Stimulated activated CD4-positive, alpha-beta T cell treated with anti-CD3 and anti-CD28 coated beads, Interleukin-2, amount 100 ng/mL, for 4 hours (primary cell): ENCODE results near the gene MACO1.
"Not testable (repeated sequence)": the region's sequence is repeated elsewhere in the genome, so short reads cannot be mapped to it uniquely, and the experiment has no call there.

Experiments
- DNase-seq: peaks from one replicate; pipeline ENCODE4 v3.0.0-alpha.2; 2020; ENCODE audit warnings: low read depth

MACO1 gene

DNA sequence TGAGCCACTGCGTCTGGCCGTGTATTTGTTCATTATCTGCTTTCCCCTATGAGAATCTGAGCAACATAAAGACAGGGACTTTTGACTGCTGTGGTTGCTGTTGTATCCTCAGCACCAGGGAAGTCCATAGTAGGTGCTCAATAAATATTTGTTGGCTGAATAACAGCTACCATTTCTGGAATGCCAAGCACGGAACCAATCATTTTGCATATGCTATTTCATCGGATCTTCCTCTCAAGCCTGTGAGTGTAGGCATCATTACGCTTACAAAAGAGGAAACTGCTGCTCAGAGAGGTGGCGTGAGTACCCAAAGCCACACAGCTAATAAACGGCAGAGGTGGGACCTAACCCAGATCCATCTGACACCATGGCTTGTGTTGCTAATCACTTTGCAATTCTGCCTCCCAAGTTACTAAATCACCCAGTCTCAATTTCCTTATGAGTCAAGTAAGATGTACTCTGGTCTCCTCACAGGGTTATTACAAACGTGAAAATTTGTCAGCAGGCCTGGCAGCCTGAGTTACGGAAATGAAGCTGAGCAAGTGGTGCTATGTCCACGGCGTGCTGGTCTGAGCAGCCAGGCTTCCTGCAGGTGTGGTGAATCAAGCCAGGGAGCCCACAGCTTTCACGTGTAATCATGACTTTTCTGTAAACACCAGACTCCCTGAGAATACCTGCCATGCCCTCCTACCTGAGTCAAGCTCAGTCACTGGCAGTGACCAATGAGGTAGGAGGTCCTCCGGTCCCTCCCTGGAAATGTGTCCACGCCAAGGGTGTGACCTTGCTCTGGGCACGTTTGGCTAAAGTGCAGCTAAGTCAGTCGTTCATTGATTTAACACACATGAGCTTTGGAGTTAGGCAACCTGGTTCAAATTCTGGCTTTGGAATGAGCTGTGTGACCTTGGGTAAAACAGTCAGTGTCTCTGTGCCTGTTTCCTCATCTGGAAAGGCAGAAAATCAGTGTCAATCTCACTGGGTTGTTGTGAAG, 5.3 kb upstream of the MACO1 start:
- no peak for DNase-seq

GRCh38 chr1:25427696-25428095, 3.0 kb upstream of the MACO1 start:
- DNase-seq = no peak

- DNase-seq = no peak
Observed at GRCh38 chr1:25428475-25429166, 2.1 kb upstream of the MACO1 start.

GRCh38 chr1:25430967-25431881, 527 bp downstream of the MACO1 start:
- no peak for DNase-seq

DNA sequence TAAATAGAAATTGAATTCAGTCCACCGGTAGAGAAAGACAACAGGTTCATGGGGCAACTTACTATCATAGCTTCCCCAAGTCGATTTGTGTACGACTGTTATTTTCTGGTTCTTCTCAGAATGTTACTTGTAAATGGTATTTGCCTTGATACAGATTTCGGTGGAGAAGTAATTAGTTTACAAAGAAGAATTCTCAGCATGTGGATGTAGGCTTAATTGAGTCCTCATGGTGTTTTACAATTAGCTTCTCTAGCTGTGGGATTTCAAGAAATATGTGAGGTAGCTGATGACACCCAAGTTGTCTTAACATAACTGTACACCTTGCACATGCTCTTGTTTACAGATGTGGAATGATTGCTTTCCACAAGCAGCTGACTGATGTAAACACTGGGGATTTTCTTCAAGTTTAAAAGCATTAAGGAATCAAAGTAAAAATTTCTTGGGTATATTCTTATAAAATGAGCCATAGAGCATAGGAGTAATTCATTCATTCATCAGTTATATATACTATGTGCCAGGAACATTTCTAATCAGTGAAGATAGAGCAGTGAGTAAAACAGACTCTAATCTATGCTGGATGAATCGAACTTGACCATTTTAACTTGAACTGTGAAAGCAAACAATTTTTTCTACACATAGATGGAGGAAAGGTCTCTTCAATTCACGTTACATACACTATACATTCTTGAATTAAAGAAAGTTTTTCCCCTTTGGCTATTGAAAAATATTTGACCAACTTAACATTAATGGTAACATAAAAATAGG, 1.4 kb downstream of the MACO1 start:
- DNase-seq = no peak

DNA sequence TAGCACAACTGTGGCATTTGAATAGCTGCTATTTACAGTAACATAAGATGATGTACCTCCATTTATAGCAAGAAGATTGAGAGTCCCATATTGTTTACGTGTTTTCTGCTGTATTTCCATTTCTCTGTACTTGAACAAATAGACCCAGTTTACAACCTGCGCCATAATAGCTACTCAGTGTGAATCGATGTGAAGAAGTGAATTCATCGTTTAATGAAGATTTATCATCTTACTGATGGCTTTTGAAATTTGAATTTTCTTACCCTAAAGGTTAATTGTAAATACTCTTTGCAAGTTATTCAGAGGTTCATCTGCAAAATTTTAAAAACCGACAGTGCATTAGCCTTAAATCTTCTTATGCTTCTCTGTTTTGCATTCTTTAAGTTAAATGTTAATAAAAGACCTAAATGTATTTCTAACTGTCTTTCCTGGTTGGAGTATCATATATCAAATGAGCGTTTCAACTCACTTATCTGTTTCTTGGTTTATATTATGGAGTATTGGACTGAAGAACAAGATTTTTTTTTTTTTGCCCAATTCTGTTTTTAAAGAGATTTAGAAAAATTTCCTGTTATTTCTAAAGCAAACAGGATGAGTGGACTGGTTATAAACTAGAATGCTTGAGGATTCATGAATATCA, 2.2 kb downstream of the MACO1 start:
- no peak for DNase-seq

DNA sequence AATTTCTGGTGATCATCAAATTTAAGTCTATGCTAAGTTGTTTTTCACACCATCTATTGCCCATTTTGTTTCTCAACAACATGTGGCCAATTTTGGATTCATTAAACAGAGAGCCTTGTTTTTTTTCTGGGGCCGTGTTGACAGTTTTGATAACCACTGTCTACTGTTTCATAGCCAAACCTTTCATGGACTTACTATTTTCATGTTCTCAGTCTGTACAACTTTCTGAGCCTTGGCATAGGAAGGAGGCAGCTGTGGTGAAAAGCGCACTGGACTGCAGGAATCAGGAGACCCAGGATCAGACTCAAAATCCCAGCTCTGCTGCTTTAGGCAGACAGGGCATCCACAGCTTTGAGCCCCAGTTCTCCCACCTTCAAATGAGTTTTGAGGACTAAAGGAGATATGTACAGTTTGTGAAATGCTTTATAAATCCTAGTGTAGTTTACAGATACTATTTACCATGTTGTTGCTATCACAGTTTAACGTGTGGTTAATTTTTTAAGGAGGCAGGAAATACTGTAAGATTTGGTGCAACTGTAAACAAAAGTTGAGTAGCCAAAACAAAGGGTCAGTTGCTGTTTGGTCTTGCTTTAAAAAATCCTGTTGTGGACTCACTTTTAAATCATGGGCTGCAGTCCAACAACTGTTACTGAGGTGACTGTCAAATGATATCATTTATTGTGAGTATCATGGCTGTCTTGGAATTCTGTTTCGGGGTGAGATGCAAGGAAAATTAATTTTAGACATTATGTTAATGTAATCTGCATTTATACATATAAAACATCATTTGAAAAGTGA, 2.9 kb downstream of the MACO1 start:
- DNase-seq = no peak

GRCh38 chr1:25435397-25436108, 4.9 kb downstream of the MACO1 start:
- no peak for DNase-seq

DNA sequence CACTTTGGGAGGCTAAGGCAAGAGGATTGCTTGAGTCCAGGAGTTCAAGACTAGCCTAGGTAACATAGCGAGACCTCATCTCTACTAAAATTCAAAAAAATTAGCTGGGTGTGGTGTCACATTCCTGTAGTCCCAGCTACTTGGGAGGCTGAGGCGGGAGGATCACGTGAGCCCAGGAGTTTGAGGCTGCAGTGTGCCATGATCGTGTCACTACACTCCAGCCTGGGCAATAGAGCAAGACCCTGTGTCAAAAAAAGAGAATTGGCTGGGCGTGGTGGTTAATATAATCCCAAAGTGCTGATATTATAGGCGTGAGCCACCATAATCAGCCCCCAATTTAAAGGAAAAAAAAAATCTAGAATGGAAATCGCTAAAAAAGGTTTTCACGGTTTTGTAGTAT, 7.0 kb downstream of the MACO1 start:
- DNase-seq = no peak

DNA sequence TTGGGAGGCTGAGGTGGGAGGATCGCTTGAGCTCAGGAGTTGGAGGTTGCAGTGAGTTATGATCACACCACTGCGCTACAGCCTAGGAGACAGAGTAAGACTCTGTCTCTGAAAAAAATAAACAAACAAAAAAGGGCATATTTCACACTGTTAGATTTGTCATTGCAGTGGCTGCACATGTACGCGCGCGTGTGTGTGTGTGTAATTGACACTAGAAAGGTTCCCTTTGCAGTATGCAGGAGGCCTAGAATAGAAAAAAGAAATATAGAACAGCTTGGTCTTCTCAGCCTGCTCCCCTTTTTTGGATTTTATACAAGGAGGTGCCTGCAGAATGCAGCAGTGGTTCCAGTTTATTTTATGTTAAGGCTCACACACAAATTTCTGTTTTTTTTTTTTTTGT, 8.6 kb downstream of the MACO1 start:
- no peak for DNase-seq

DNA sequence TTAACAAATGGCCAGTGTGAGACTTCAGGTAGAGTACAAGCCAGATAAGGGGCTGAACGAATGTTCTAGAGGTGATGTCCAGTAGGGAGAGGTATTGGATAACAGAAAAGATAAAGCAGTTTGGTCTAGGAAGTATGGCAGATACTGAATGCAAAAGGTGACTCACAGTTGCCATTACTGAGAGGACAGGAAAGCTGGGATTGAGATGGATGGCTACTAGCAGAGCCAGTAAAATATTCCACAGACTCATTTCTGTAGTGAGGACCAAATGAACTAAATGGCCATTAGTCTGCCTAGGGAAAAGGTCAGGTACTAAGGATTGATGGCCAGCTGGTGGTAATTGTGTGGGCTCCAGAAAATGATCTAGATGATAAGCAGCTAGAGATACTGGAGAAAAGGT, 11.5 kb downstream of the MACO1 start:
- no peak for DNase-seq

GRCh38 chr1:25443030-25443699, 12.5 kb downstream of the MACO1 start:
- no peak for DNase-seq

DNA sequence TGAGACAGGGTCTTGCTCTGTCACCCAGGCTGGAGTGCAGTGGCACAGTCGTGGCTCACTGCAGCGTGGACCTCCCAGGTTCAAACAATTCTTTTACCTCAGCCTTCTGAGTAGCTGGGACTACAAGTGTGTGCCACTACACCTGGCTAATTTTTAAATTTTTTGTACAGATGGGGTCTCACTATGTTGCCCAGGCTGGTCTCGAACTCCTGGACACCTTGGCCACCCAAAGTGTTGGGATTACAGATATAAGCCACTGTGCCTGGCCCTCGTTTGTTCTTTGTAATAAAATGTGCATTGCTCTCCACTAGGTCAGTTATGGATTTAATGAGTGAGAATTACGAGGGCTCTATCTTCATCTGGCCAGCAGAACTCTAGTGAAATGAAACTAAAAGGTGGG, 13.9 kb downstream of the MACO1 start:
- not testable (repeated sequence) for DNase-seq

DNA sequence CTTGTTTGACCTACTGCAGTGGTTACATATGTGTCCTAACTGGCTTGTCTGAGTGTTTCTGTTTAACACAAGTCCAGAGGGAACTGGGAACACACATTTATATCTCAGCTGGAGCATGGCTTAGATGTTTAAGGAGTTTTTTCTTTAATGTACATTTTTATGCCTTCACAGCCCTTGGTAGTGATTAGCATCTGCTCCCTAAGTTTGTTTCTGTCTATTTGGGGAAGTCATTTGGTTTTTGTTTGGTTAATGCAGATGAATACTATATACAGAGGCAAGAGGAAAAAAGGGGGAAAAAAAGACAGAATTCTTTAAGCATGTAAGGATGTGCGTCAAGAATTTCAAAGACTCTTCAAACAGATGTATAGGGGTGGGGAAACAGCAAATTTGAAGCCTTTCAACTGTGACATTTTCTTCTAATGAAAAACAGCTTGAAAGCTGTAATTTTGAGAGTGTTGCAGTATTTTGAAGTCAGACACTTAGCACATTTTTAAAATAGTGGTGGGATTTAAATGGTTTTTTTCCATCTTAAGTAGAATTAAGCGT, 15.4 kb downstream of the MACO1 start:
- no peak for DNase-seq

GRCh38 chr1:25447547-25447946, 16.9 kb downstream of the MACO1 start:
- no peak for DNase-seq

DNA sequence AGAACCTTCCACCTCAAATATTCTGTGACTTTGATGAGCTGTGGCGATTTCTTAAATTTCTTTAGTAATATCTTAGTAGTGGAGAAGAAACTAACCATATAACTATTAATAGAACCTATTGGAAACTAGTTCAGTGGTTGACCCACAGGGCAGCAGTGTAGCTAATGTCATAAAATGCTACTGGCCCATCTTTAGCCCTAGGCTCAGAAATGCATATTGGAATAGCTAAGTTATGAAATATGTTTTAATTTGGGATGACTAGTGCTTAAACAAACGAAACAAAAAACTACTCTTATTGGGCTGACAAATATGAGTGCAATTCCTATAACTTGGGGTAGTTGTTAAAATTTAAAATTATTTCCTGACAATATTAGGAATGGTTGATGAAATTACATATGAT, 20.2 kb downstream of the MACO1 start:
- DNase-seq = no peak

DNA sequence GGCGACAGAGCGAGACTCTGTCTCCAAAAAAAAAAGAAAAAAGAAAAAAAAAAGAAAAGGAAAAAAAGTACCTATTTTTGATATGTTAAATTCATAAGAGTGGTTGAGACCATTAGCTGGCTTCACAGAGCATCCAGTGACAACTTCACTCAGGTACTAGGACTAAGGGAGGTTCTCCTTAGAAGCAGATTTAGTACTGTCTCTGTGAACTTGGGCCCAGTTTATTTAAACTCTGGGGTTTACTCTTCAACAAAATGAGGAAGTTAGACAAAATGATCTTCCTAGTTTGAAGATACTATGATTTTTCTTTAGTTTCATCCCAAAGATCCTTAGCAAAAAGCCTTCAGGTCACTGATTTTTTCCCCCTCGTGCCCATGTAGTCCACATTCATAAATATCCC, 21.2 kb downstream of the MACO1 start:
- DNase-seq = no peak

DNA sequence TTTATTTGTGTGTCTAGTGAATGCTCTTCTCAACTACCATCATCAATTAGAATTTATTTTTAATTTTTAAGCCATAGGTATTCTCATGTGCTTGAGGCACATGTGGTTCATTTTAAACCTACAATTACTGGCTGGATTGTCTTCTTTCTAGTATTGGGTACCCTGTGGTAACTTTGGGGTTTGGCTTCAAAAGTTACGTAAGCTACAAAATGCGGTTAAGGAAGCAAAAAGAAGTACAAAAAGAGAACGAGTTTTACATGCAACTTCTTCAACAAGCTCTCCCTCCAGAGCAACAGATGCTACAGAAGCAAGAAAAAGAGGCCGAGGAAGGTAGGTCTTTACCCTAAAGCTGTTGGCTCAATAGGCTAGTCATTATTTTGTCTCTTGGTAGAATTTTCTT, 25.8 kb downstream of the MACO1 start:
- no peak for DNase-seq
